ENCODE measurements around the gene WDR82. TPM values are rescaled to one million over a fixed set of nuclear protein-coding genes. Genes with fewer than 3 reads are reported as not detected.
"Not testable (repeated sequence)": the region's sequence is repeated elsewhere in the genome, so short reads cannot be mapped to it uniquely, and the experiment has no call there.

The WDR82 gene
- total and polyA plus RNA-seq, 5 donors from 2014 or later: 85.9 to 116 (median 109) TPM

GRCh38 chr3:52280050-52280461, 1.6 kb upstream of the WDR82 start:
- Histone ChIP-seq H3K27ac (ENCODE audit: insufficient read depth, low read length, poor library complexity, severe bottlenecking) (peak overlapping the region; percentile 92), H3K9me3 (ENCODE audit: control insufficient read depth in 2 of 2, low read length in 2 of 2) (no peaks in the 10 kb centered on the region), H3K36me3 (ENCODE audit: control insufficient read depth, insufficient read depth, low read length) (no peaks in the 10 kb centered on the region), H3K27me3 (ENCODE audit: control insufficient read depth, insufficient read depth, low read length) (no peaks in the 10 kb centered on the region), H3K4me3 (ENCODE audit: low read depth, low read length) (peak overlapping the region; percentile 66), H3K4me1 (ENCODE audit: control insufficient read depth, insufficient read depth, low read length, poor library complexity, severe bottlenecking) (peaks cover 64% of the 10 kb centered on the region)
- H3K36me3 Mint-ChIP-seq: peaks cover 10% of the 10 kb centered on the region
- DNase-seq (no peak), ATAC-seq (ENCODE audit: low read depth in 2 of 2) (no peak)
- no peaks in the 10 kb centered on the region for H3K27me3 Mint-ChIP-seq
- no peaks in the 10 kb centered on the region for H3K9me3 Mint-ChIP-seq
- H3K4me3 Mint-ChIP-seq: peak overlapping the region; percentile 97 to 99 (median 98)
- H3K27ac Mint-ChIP-seq: peak overlapping the region; percentile 12 to 99 (median 98)
- peaks cover 16 to 73% (median 45%) of the 10 kb centered on the region in 4 donors for H3K4me1 Mint-ChIP-seq

GRCh38 chr3:52279596-52279995, 1.1 kb upstream of the WDR82 start:
- Mint-ChIP-seq H3K4me1 (peaks cover 16 to 78% (median 46%) of the 10 kb centered on the region in 4 donors), H3K9me3 (no peaks in the 10 kb centered on the region), H3K27ac (peak overlapping the region; percentile 95 to 99 (median 98)), H3K27me3 (no peaks in the 10 kb centered on the region), H3K36me3 (peaks cover 10% of the 10 kb centered on the region), H3K4me3 (peak overlapping the region; percentile 97 to 99 (median 98))
- ATAC-seq (ENCODE audit: low read depth in 2 of 2) (no peak), DNase-seq (no peak)
- H3K4me1 ChIP-seq (ENCODE audit: control insufficient read depth, insufficient read depth, low read length, poor library complexity, severe bottlenecking): peaks cover 69% of the 10 kb centered on the region
- H3K4me3 ChIP-seq (ENCODE audit: low read depth, low read length): peak overlapping the region; percentile 66
- no peaks in the 10 kb centered on the region for H3K27me3 ChIP-seq (ENCODE audit: control insufficient read depth, insufficient read depth, low read length)
- no peaks in the 10 kb centered on the region for H3K9me3 ChIP-seq (ENCODE audit: control insufficient read depth in 2 of 2, low read length in 2 of 2)
- peak overlapping the region; percentile 92 for H3K27ac ChIP-seq (ENCODE audit: insufficient read depth, low read length, poor library complexity, severe bottlenecking)
- H3K36me3 ChIP-seq (ENCODE audit: control insufficient read depth, insufficient read depth, low read length): peaks cover 2% of the 10 kb centered on the region

- peaks cover 79% of the 10 kb centered on the region for H3K4me1 ChIP-seq (ENCODE audit: control insufficient read depth, insufficient read depth, low read length, poor library complexity, severe bottlenecking)
- no peaks in the 10 kb centered on the region for H3K9me3 ChIP-seq (ENCODE audit: control insufficient read depth in 2 of 2, low read length in 2 of 2)
- peak overlapping the region; percentile 98 for H3K4me3 ChIP-seq (ENCODE audit: low read depth, low read length)
- ATAC-seq (ENCODE audit: low read depth in 2 of 2) (peak; percentile 57 to 62), DNase-seq (peak in 2 of 3 donors; percentile 66 to 73)
- peak overlapping the region; percentile 52 to 99 (median 98) for H3K27ac Mint-ChIP-seq
- H3K4me1 Mint-ChIP-seq: peaks cover 16 to 83% (median 58%) of the 10 kb centered on the region in 4 donors
- peaks cover 9% of the 10 kb centered on the region for H3K36me3 ChIP-seq (ENCODE audit: control insufficient read depth, insufficient read depth, low read length)
- no peaks in the 10 kb centered on the region for H3K27me3 ChIP-seq (ENCODE audit: control insufficient read depth, insufficient read depth, low read length)
- H3K9me3 Mint-ChIP-seq: no peaks in the 10 kb centered on the region
- H3K36me3 Mint-ChIP-seq: peaks cover 20% of the 10 kb centered on the region
- peak overlapping the region; percentile 92 for H3K27ac ChIP-seq (ENCODE audit: insufficient read depth, low read length, poor library complexity, severe bottlenecking)
- peak overlapping the region; percentile 97 to 99 (median 98) for H3K4me3 Mint-ChIP-seq
- no peaks in the 10 kb centered on the region for H3K27me3 Mint-ChIP-seq
These were observed 408 bp downstream of the WDR82 start for GRCh38 chr3:52277972-52278509.

GRCh38 chr3:52277071-52277964, 1.1 kb downstream of the WDR82 start:
- Mint-ChIP-seq H3K4me1 (peaks cover 16 to 84% (median 61%) of the 10 kb centered on the region in 4 donors), H3K36me3 (peaks cover 24% of the 10 kb centered on the region), H3K27ac (peak overlapping the region; percentile 96 to 99 (median 98)), H3K4me3 (peak overlapping the region; percentile 96 to 98 (median 97)), H3K9me3 (no peaks in the 10 kb centered on the region), H3K27me3 (no peaks in the 10 kb centered on the region)
- ATAC-seq (ENCODE audit: low read depth in 2 of 2) (peak in 1 of 2 donors; percentile 18), DNase-seq (peak; percentile 47 to 83 (median 61))
- Histone ChIP-seq H3K36me3 (ENCODE audit: control insufficient read depth, insufficient read depth, low read length) (peaks cover 14% of the 10 kb centered on the region), H3K9me3 (ENCODE audit: control insufficient read depth in 2 of 2, low read length in 2 of 2) (no peaks in the 10 kb centered on the region), H3K4me3 (ENCODE audit: low read depth, low read length) (peak overlapping the region; percentile 98), H3K27me3 (ENCODE audit: control insufficient read depth, insufficient read depth, low read length) (no peaks in the 10 kb centered on the region), H3K4me1 (ENCODE audit: control insufficient read depth, insufficient read depth, low read length, poor library complexity, severe bottlenecking) (peaks cover 79% of the 10 kb centered on the region), H3K27ac (ENCODE audit: insufficient read depth, low read length, poor library complexity, severe bottlenecking) (peak overlapping the region; percentile 92)

DNA sequence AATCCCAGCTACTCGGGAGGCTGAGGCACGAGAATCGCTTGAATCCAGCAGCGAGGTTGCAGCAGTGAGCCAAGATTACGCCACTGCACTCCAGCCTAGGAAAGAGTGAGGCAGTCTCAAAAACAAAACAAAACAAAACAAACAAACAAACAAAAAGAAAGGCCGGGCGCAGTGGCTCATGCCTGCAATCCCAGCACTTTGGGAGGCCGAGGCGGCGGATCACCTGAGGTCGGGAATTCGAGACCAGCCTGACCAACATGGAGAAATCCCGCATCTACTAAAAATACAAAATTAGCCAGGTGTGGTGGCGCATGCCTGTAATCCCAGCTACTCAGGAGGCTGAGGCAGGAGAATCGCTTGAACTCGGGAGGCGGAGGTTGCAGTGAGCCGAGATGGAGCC, 3.7 kb downstream of the WDR82 start:
- peaks cover 88% of the 10 kb centered on the region for H3K4me1 ChIP-seq (ENCODE audit: control insufficient read depth, insufficient read depth, low read length, poor library complexity, severe bottlenecking)
- H3K27me3 ChIP-seq (ENCODE audit: control insufficient read depth, insufficient read depth, low read length); H3K9me3 Mint-ChIP-seq; H3K9me3 ChIP-seq (ENCODE audit: control insufficient read depth in 2 of 2, low read length in 2 of 2); ATAC-seq (ENCODE audit: low read depth in 2 of 2); H3K27me3 Mint-ChIP-seq; DNase-seq: not testable (repeated sequence)
- Mint-ChIP-seq H3K4me3 (peak overlapping the region; percentile 96 to 98 (median 97)), H3K36me3 (peaks cover 39% of the 10 kb centered on the region), H3K27ac (peak overlapping the region; percentile 91 to 98 (median 92)), H3K4me1 (peaks cover 22 to 87% (median 69%) of the 10 kb centered on the region in 4 donors)
- peak overlapping the region; percentile 92 for H3K27ac ChIP-seq (ENCODE audit: insufficient read depth, low read length, poor library complexity, severe bottlenecking)
- H3K36me3 ChIP-seq (ENCODE audit: control insufficient read depth, insufficient read depth, low read length): peaks cover 14% of the 10 kb centered on the region
- H3K4me3 ChIP-seq (ENCODE audit: low read depth, low read length): peak overlapping the region; percentile 98

- Histone ChIP-seq H3K36me3 (ENCODE audit: control insufficient read depth, insufficient read depth, low read length) (peaks cover 30% of the 10 kb centered on the region), H3K9me3 (ENCODE audit: control insufficient read depth in 2 of 2, low read length in 2 of 2) (no peaks in the 10 kb centered on the region), H3K4me1 (ENCODE audit: control insufficient read depth, insufficient read depth, low read length, poor library complexity, severe bottlenecking) (peaks cover 98% of the 10 kb centered on the region), H3K4me3 (ENCODE audit: low read depth, low read length) (peak overlapping the region; percentile 64), H3K27ac (ENCODE audit: insufficient read depth, low read length, poor library complexity, severe bottlenecking) (peak overlapping the region; percentile 82), H3K27me3 (ENCODE audit: control insufficient read depth, insufficient read depth, low read length) (no peaks in the 10 kb centered on the region)
- H3K4me1 Mint-ChIP-seq: peaks cover 19 to 91% (median 70%) of the 10 kb centered on the region in 4 donors
- H3K9me3 Mint-ChIP-seq: no peaks in the 10 kb centered on the region
- H3K36me3 Mint-ChIP-seq: peaks cover 47% of the 10 kb centered on the region
- peak overlapping the region; percentile 43 to 98 (median 91) for H3K27ac Mint-ChIP-seq
- no peak for DNase-seq
- no peaks in the 10 kb centered on the region for H3K27me3 Mint-ChIP-seq
- H3K4me3 Mint-ChIP-seq: peak overlapping the region; percentile 91 to 98 (median 97)
- no peak for ATAC-seq (ENCODE audit: low read depth in 2 of 2)
These were observed 5.6 kb downstream of the WDR82 start for GRCh38 chr3:52272831-52273230.

DNA sequence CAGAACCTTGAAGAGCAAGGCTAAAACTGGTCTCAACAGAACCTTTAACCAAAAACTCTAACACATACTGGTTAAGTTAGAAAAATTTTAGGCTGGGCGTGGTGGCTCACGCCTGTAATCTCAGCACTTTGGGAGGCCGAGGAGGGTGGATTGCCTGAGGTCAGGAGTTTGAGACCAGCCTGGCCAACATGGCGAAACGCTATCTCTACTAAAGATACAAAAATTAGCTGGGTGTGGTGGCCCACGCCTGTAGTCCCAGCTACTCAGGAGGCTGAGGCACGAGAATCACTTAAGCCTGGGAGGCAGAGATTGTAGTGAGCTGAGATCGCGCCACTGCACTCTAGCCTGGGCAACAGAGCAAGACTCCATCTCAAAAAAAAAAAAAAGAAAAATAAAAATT, 6.3 kb downstream of the WDR82 start:
- peak overlapping the region; percentile 86 to 97 (median 90) for H3K4me3 Mint-ChIP-seq
- Histone ChIP-seq H3K4me3 (ENCODE audit: low read depth, low read length) (peak overlapping the region; percentile 65), H3K27ac (ENCODE audit: insufficient read depth, low read length, poor library complexity, severe bottlenecking) (peak overlapping the region; percentile 82), H3K36me3 (ENCODE audit: control insufficient read depth, insufficient read depth, low read length) (peaks cover 37% of the 10 kb centered on the region), H3K4me1 (ENCODE audit: control insufficient read depth, insufficient read depth, low read length, poor library complexity, severe bottlenecking) (peaks cover 98% of the 10 kb centered on the region)
- H3K9me3 Mint-ChIP-seq; H3K27me3 ChIP-seq (ENCODE audit: control insufficient read depth, insufficient read depth, low read length); ATAC-seq (ENCODE audit: low read depth in 2 of 2); H3K9me3 ChIP-seq (ENCODE audit: control insufficient read depth in 2 of 2, low read length in 2 of 2); DNase-seq; H3K27me3 Mint-ChIP-seq: not testable (repeated sequence)
- peak overlapping the region; percentile 96 to 98 (median 96) for H3K27ac Mint-ChIP-seq
- H3K4me1 Mint-ChIP-seq: peaks cover 25 to 94% (median 74%) of the 10 kb centered on the region in 4 donors
- peaks cover 49% of the 10 kb centered on the region for H3K36me3 Mint-ChIP-seq
